NK-92 (cell line): ENCODE data around the gene DIPK1A.

ENCODE experiments used
- DNase-seq: peaks from one replicate; lab custom pipeline; 2025; ENCODE audit not compliant: unreplicated experiment; lab: John Stamatoyannopoulos, UW

Gene DIPK1A

DNA sequence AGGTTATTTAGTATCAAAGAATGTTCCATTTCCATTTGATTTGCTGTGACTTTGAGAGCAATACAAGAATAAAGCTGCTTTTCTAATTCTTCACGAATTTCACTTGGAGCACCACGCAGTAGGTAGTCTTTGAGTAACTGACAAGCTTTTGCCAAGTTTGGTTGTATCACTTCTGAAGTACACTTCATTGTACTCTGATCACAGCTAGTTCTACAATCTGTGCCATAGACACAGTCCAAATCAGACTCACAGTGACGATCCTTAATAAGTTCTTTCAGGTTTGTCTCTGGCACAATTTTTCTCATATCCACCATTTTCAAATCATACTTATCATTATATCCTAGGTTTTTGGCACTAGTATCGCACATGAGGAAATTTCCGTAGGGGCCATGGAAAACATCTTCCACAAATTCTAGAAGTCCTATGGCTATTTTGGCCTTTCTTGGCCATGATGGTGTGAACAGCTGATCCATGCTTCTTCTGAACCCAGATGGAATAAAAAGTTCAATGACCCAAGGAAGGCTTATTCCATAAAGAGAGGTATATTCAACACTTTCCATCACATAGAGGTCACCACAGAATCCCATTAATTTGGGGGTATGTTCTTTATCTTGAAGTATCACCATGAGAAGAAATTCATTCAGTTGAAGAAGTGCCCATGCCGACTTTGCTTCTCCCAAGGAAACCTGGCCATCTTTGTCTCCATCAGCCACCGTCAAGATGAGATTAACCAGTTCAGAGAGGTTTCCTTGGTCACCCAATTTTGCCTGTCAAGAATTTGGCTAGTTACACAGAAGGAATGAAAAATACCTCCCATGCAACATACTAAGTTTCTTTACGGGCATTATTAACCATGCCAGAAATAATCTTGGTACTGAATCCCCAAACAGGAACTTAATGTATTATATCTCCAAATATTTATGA is 117.6 kb downstream of the DIPK1A start:
- no peak for DNase-seq

- DNase-seq, result no peak
Measured at GRCh38 chr1:92843046-92843423, 118.2 kb downstream of the DIPK1A start.

DNA sequence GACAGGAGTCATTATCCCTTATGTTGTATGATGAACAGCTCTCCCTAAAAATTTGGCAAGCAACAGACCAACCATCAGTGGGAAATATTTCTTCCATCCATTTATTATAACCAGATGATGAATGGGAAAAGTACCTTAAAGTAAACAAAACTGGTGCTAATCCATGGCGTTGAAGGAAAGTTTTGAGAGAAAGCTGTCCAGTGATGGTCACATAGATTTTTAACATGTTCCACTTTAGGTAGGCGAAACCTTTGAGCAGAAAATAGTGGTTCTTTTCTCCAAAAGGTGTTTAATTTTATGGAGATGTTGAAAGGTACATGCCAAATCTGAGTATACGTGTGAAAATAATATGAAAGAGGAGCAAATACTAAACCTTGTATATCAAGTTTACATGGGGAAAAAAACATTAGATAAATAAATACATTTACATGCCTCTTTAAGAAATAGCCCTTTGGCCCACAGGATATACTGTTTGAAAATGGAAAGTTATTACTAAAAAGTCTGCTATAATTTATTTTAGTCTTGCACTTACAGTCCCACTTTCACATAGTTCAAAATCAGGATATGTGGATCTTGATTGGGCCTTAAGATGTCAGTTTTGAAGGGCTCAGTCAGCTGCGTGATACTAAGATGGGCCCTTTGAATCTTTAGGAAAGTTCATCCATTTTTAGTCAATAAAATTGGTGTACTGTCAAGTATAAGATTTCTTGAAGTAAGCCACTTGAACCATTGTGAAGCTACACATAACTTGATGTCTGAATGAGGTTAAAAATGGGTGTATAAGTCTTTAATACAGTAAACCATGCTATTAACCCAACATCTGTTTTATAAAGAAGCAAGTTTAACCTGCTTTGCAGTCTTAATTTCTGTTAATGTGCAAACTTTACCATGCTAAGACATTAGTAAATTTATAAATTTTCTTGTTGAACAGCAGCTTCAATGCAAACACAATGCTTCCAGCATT is 118.9 kb downstream of the DIPK1A start:
- DNase-seq, result no peak

GRCh38 chr1:92840600-92840999 is 120.7 kb downstream of the DIPK1A start:
- no peak for DNase-seq

- DNase-seq, result no peak
Measured at GRCh38 chr1:92839442-92839841, 121.8 kb downstream of the DIPK1A start.

- no peak for DNase-seq
Measured at GRCh38 chr1:92838519-92838918, 122.7 kb downstream of the DIPK1A start.

DNA sequence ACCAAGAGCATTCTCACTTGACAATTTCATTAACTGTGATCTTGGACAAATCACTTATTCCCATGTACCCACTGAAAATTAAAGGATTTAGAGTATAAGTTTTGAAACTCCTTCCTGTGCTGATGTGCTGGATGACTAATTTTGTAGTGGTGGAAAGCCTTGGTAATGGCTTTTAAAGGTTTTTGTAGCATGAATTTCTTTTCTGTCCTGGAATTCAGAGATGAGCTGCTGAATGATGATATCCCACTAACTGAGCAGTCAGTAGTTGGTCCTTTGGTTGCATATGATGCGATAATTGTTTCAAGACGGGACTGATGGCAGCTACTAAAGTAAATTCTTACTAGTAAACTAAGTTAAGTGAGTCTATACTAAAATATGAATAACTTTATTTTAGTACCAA is 124.2 kb downstream of the DIPK1A start:
- no peak for DNase-seq

DNA sequence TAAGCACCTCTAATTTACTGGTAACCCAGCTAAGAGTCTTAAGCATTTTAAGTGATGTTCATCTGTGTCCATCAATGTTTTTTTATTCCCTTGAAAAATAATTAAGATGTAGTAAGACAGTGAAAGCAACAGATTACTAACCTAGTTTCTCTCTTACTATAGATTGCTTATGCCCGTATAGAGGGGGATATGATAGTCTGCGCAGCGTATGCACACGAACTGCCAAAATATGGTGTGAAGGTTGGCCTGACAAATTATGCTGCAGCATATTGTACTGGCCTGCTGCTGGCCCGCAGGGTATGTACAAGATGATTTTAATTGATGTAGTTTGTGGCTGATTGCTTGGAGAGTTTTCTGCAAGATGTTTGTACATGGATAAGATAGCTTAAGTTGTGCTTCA is 126.6 kb downstream of the DIPK1A start:
- DNase-seq, result no peak

DNA sequence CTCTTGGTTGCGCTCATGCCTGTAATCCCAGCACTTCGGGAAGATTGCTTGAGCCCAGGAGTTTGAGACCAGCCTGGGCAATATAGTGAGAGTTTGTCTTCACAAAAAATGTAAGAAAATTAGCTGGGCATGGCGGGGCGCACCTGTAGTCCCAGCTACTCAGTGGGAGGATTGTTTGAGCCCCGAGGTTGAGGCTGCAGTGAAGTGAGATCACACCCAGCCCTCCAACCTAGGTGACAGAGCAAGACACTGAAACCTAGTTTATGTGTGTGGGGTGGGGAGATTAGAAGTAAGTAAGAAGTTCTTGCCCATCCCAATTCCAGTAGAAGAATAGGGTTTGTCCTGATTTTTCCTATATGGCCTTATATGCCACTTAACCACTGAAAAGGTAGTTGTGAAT is 127.4 kb downstream of the DIPK1A start:
- no peak for DNase-seq

- no peak for DNase-seq
Measured at GRCh38 chr1:92832537-92833114, 128.6 kb downstream of the DIPK1A start.

DNA sequence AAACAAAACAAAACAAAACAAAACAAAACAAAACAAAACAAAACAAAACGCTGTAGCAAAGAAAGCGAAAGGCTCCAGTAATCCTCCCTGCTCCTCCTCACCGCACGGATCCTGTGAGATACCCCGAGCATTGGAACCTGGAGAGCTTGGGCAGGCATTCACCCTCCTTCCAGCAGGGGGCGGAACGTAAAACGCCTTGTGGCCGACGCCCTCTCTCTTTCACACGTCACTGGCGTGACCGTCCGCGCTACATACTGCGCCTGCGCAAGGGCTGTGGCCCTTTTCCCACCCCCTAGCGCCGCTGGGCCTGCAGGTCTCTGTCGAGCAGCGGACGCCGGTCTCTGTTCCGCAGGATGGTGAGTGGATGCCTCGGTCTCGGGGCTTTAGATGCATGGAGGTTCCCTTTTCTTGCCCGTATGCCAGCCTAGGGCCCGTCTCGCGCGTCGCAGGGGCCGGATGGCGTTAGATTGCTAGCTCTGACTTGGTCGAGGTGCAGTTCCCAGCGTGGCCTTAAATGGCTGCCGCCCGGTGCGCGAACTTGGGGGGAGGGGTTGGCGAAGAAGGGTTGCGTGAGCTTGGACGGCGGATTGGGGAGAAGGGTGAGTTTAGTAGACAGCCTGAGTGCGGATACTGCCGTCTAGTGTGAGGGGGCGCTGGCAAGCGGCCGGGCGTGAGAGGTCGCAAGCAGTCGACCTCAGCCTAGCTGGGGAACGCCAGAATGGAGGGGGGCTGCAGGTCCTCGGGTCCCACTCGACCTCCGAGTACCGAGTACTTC is 129.3 kb downstream of the DIPK1A start, which contains the start of gene RPL5:
RPL5 (plus strand) TSS at position 279 of the 775 bp plus-strand sequence; CDS start at position 354, 75 bp downstream.
- peak; percentile 71 for DNase-seq

DNA sequence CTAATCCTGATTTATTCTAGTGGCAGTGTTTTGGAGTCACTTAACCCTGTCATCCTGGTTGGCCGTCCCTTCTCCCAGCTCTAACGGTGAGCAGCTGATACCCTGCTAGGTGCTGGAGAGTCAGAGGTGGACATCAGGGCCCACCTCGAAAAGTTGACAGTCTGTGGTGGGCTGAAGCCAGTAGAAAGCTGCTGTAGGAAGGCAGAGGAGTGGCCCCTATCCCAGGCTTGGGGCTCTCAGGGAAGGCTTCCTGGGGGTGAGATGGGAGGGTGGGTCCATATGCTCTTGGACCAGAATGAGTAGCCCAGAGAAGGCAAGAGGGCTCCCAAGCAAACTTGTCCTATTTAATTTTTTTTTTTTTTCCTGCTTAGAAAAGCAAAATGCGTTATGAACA is 129.9 kb downstream of the DIPK1A start:
- DNase-seq, result no peak

DNA sequence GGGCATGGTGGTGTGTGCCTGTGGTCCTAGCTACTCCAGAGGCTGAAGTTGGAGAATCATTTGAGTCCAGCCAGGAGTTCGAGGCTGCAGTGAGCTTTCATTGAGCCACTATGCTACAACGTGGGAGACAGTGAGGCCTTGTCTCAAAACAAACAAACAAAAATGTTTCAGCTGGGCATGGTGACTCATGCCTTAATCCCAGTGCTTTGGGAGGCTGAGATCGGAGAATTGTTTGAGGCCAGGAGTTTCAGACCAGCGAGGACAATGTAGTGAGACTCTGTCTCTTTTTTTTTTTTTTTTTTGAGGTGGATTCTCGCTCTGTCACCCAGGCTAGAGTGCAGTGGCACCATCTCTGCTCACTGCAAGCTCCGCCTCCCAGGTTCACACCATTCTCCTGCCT is 134.5 kb downstream of the DIPK1A start:
- no peak for DNase-seq

DNA sequence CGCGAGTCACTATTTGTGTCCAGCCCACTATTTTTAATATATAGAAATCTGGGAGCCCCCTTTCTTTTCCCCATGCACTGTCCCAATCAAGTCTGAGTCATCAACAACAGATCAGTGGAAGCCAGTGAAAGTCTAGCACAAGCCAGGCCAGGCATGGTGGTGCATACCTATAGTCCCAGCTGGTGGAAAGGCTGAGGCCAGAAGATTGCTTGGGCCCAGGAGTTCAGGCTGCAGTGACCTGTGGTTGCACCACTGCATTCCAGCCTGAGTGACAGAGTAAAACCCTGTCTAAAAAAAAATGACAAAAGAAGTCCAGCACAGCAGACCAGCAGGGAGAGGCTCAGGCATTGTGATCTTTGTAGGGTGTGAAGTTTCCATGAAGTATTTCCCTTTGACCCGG is 138.4 kb downstream of the DIPK1A start:
- DNase-seq, result no peak

DNA sequence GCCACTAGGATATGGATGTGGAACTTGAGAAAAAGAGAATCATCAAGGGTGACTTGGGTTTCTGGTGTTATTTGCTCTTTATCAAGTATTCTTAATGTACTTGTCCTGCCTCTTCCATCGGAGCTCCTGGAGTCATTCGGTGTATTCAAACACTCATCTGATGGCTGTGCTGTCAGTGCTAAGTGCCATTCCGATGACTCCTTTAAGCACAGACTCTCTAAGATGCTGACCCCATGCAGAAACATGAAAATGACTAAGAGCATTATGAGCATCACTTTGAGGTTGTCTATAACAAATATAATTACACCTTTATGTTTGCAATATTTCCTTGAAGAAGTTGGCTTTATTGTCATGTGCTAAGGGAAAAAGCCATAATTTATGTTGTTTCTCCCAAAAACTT is 140.7 kb downstream of the DIPK1A start:
- no peak for DNase-seq

GRCh38 chr1:92820024-92820423 is 141.2 kb downstream of the DIPK1A start:
- no peak for DNase-seq

- DNase-seq, result no peak
Measured at GRCh38 chr1:92817986-92818764, 143.1 kb downstream of the DIPK1A start.

- no peak for DNase-seq
Measured at GRCh38 chr1:92817137-92817697, 144.0 kb downstream of the DIPK1A start.

DNA sequence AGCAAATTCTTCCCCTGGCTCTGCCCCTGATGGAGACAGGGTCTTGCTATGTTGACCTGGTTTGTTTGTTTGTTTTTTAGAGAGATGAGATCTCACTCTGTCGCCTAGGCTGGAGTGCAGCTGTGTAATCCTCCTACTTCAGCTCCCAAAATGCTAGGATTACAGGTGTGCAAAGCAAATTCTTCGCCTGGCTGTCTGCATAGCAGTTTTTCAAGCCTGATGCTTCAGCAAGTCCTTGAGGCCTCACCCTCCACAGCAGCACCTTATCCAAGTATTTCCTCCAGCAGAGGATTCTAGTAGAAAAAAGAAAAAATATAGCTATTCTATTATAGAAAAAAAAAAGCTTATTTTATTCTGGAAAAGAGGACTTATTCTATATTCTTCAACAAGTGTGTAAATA is 144.5 kb downstream of the DIPK1A start:
- DNase-seq, result no peak

DNA sequence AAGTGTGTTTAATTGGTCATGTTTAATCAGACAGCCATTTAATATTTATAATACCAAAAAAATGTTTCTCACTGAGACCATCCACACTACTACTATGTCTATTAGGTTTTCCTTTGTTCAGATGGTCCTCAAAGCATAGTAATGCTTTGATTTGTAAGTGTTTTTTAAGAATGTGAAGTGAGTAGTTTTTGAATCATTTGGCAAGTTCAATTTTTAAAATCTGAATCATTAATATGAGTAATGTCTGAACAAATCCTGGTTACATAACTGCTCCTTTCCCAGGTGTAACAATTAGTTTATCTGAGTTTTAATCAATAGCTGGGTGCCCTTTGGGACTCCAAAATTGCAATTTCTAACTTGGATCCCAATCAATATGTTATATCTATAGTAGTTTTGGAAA is 152.9 kb downstream of the DIPK1A start:
- no peak for DNase-seq
